Heart left ventricle (tissue), 16 donors: ENCODE measurements around the gene LAMP1. TPM values are rescaled to one million over a fixed set of nuclear protein-coding genes. Genes with fewer than 3 reads are reported as not detected.
"Not testable (repeated sequence)": the region's sequence is repeated elsewhere in the genome, so short reads cannot be mapped to it uniquely, and the experiment has no call there.

Experiments
- ATAC-seq, 4 donors: fragments of 200-7000 bp; cut with Tn5 transposase; one replicate each; pipeline ENCODE4 v1.9.1; 2020 to 2022; ENCODE audit warnings: moderate library complexity in 4 of 4, mild to moderate bottlenecking in 3 of 4, moderate number of reproducible peaks in 1 of 4
- DNase-seq, 5 donors: peaks; one replicate each; pipeline ENCODE4 v3.0.0-alpha.2; 2020
- H3K27ac ChIP-seq, 12 donors: fragments of 200-600 bp; sonication (generic) in 4 of 12; one replicate each; pipeline versions ENCODE4 v1.5.0 to v1.8.0; 2016 to 2022; ENCODE audit warnings: mild to moderate bottlenecking in 2 of 12
- H3K27me3 ChIP-seq, 9 donors: fragments of 200-600 bp; sonication (generic) in 2 of 9; one replicate each; pipeline versions ENCODE4 v1.5.1 to v1.8.0; 2016 to 2022; ENCODE audit warnings: mild to moderate bottlenecking in 3 of 9
- H3K36me3 ChIP-seq, 9 donors: fragments of 200-600 bp; sonication (generic) in 2 of 9; one replicate each; pipeline versions ENCODE4 v1.5.0 to v1.8.0; 2018 to 2022; ENCODE audit warnings: mild to moderate bottlenecking in 2 of 9
- H3K4me1 ChIP-seq, 12 donors: fragments of 200-600 bp; sonication (generic) in 4 of 12; one replicate each; pipeline versions ENCODE4 v1.5.0 to v1.8.0; 2016 to 2022; ENCODE audit warnings: mild to moderate bottlenecking in 3 of 12
- H3K4me3 ChIP-seq, 12 donors: fragments of 200-600 bp; sonication (generic) in 4 of 12; one replicate each; pipeline versions ENCODE4 v1.5.0 to v1.8.0; 2017 to 2022; ENCODE audit warnings: mild to moderate bottlenecking in 9 of 12, moderate library complexity in 4 of 12
- H3K9me3 ChIP-seq, 12 donors: fragments of 200-600 bp; sonication (generic) in 4 of 12; one replicate each; pipeline versions ENCODE4 v1.5.0 to v1.8.0; 2016 to 2022; ENCODE audit warnings: mild to moderate bottlenecking in 1 of 12
- CTCF ChIP-seq, 12 donors: fragments of 200-600 bp; sonication (generic) in 4 of 12; IDR thresholded peaks; one replicate each; pipeline versions ENCODE4 v1.5.0 to v1.8.0; 2018 to 2022; ENCODE audit warnings: antibody characterized with exemption in 12 of 12, mild to moderate bottlenecking in 5 of 12
- POLR2A ChIP-seq, 2 donors: fragments of 450-650 bp; IDR thresholded peaks; one replicate each; pipeline ENCODE4 v1.6.1; 2017; ENCODE audit warnings: antibody characterized with exemption in 2 of 2, mild to moderate bottlenecking in 2 of 2, moderate library complexity in 2 of 2
- WGBS, 4 donors: extraction: QIAGEN DNeasy Blood & Tissue Kit in 2 of 4; methylation state at CpG; one replicate each; pipeline versions ENCODE4 v1.1.5 to v1.1.7; 2013 to 2018; 5-methylcytosine and 5-hydroxymethylcytosine counted together
- intact Hi-C, 10 donors: fragments of 100-400 bp; cut with DNase I; formaldehyde crosslinking; loops; one replicate each; pipeline versions ENCODE4 v1.11.1 to v1.14.2; 2022
- polyA plus RNA-seq, 2 donors: library from polyadenylated mRNA; stranded (reverse); fragments of 200-250 nt; gene quantifications; one replicate each; pipeline ENCODE4 v1.2.3, GENCODE V29; 2013
- total RNA-seq, 9 donors: library from RNA; depleted of rRNA in 2 of 9; stranded (reverse); fragments of >200 nt in 2 of 9; fragmentation: NEBNext Ultra II Directional in 3 of 9; extraction: Animal tissue kit (Norgen Biotek cat#: 25700) in 3 of 9; gene quantifications; one replicate each; pipeline versions ENCODE4 v1.1.0 to v1.2.4, GENCODE V29; 2016 to 2023
- donor health status: ischemic (EF 13 %, LVEDD 7.1; RV severe dilation, severe dysfunction).
- donor health status: healthy with polysubstance abuse.
- donor health status: DM: no; HTN: yes; CAD: no.
- donor health status: DM: no; HTN: no; CAD: no.
- donor health status: ischemic (EF 25% LVEDD 6.9; RV normal size, moderate dysfunction).
- donor health status: ischemic (EF 25% LVEDD 5.7; RV mildly dilated, moderate dysfunction).
- donor health status: healthy.
- donor health status: DM: yes; HTN: yes; CAD: no.
- donor health status: ischemic (EF 35%, LVEDD 5.7; RV mildly dilated, moderate dysfunction).
- donor health status: nonischemic (EF 11% LVEDD 7.7; RV severe dilation, severe dysfunction).
- donor health status: DM: yes; HTN: yes; CAD: no.
- donor health status: PGD.
- donor health status: ischemic (EF 29% LVEDD 5.4; RV normal size, mild dysfunction).
- donor health status: nonischemic (EF 23%, LVEDD 6.1; RV moderate dilation, normal function).

LAMP1 gene
- total and polyA plus RNA-seq, 11 donors: 41.4 to 214 (median 97.6) TPM

DNA sequence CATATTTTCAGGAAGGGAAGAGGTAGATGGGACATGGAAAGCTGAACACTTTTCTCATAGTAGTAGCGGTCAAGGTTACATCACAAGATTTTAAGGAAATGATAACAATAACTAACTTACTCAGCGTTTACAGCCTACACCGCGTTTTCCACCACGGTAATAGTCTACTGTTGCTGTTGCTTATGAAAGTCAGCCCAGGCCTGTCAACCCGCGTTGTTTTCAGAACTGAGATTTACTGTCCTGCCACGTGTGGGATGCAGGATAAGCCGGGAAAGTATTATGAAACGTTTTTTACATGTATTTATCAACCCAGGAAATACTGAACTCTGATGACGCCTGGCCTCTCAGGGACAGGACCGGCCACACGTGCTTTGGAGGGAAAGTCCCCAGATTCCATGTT, 36.0 kb upstream of the LAMP1 start:
- no peak overlapping the region for H3K4me3 ChIP-seq
- no peaks in the 10 kb centered on the region for H3K9me3 ChIP-seq
- H3K27me3 ChIP-seq: no peaks in the 10 kb centered on the region
- H3K36me3 ChIP-seq: peaks cover 0 to 98% (median 85%) of the 10 kb centered on the region in 9 donors
- TF ChIP-seq POLR2A (IDR thresholded peaks at IDR 0.05) (no peak), CTCF (IDR thresholded peaks at IDR 0.05) (no peak)
- intact Hi-C loops: no loop called here
- DNase-seq: no peak
- WGBS, 4 donors: 87 to 91% (median 88%) methylated on average over 13 of the region's 13 CpGs
- no peaks in the 10 kb centered on the region for H3K4me1 ChIP-seq
- no peak for ATAC-seq
- no peak overlapping the region for H3K27ac ChIP-seq

GRCh38 chr13:113263016-113263415, 34.0 kb upstream of the LAMP1 start:
- H3K9me3 ChIP-seq, H3K27ac ChIP-seq, DNase-seq, H3K4me3 ChIP-seq, intact Hi-C loops, ATAC-seq, H3K4me1 ChIP-seq, H3K27me3 ChIP-seq: not testable (repeated sequence)
- 87 to 90% (median 88%) methylated on average over 13 to 14 of the region's 14 CpGs for WGBS, 4 donors
- peaks cover 0 to 84% (median 65%) of the 10 kb centered on the region in 9 donors for H3K36me3 ChIP-seq

DNA sequence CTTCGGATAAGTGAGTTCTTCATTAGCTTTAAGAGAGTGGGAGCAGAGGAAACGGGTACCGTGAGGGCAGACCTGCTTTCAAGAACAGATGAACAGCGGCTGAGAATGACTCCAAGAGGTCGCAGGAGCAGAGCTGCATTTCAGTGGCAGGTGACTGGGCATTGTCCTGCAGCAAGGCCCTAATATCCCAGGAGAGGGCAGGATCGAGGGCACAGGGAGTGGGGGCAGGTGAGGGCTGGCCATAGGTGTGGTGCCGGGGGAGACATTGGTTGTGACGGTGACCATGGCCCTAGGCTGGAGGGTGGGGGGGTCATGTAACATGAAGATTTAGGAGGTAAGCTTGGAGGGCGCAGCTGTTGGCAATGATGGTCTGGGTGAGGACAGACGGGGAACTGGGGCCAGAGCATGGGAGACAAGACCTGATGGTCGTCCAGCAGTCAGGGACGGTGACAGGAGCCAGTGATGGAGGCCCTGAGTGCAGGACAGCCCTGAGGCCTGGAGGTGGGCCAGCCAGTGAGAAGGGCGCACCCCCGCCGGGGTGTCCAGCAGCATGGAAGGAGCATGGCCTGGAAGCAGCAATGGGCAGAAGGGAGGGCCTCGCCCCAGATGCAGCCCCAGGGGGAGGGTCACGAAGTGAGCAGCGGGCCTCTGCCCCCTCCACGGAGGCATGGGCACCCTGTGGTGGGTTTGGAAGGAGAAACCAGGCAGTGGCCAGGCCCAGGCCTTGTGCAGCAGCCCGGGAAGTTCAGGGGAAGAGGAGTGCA, 29.2 kb upstream of the LAMP1 start:
- Histone ChIP-seq H3K4me1 (peaks cover 0 to 10% (median 0%) of the 10 kb centered on the region in 12 donors), H3K4me3 (no peak overlapping the region), H3K27me3 (no peaks in the 10 kb centered on the region), H3K9me3 (no peaks in the 10 kb centered on the region), H3K27ac (no peak overlapping the region), H3K36me3 (peaks cover 0 to 50% (median 28%) of the 10 kb centered on the region in 9 donors)
- WGBS, 4 donors: 86 to 91% (median 88%) methylated on average over 17 to 20 of the region's 20 CpGs
- no peak for TF ChIP-seq POLR2A (IDR thresholded peaks at IDR 0.05)
- no peak for TF ChIP-seq CTCF (IDR thresholded peaks at IDR 0.05)
- DNase-seq: no peak
- intact Hi-C loops: no loop called here
- peak in 1 of 4 donors; percentile 56 for ATAC-seq

DNA sequence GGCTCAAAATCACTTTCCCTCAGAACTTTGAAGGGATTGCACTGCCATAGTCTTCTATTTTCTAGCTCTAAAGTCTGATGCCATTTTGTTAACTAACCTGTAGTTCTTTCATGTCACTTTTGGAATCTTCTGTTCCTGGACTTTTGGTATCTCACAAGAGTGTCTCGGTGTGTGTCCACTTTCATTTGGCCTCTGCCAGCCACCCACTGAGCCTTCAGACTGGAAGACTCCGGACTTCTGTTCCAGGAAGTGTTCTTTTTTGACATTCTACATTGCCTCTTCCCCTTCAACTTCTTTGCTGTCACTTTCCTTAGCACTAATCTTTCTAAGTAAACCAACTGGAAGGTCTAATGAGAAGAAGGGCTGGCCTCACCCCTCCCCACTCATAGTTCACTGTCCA, 25.0 kb upstream of the LAMP1 start:
- H3K27me3 ChIP-seq: no peaks in the 10 kb centered on the region
- no peaks in the 10 kb centered on the region for H3K9me3 ChIP-seq
- H3K27ac ChIP-seq: peak overlapping the region in 1 of 12 donors; percentile 87
- no peak overlapping the region for H3K4me3 ChIP-seq
- peaks cover 0 to 22% (median 7%) of the 10 kb centered on the region in 9 donors for H3K36me3 ChIP-seq
- WGBS, 4 donors: 87 to 94% (median 90%) methylated on average over 2 of the region's 2 CpGs
- H3K4me1 ChIP-seq: peaks cover 0 to 35% (median 0%) of the 10 kb centered on the region in 12 donors
- TF ChIP-seq CTCF (IDR thresholded peaks at IDR 0.05) (no peak), POLR2A (IDR thresholded peaks at IDR 0.05) (no peak)
- DNase-seq: no peak
- intact Hi-C loops: loop anchor here in 4 of 10 donors (5.0 to 10.0 kb wide), 3 partner anchors 120 to 290 kb away; no protein-coding TSS in a partner anchor
- ATAC-seq: no peak
